Bronchial epithelial cell (primary cell): Measurements from ENCODE around the gene PCLO. TPM values are rescaled to one million over a fixed set of nuclear protein-coding genes. Genes with fewer than 3 reads are reported as not detected.

ENCODE experiments used
- DNase-seq: peaks from one replicate; pipeline ENCODE4 v3.0.0-alpha.2; 2010; ENCODE audit warnings: low read depth
- FAIRE-seq: peaks from 2 replicates; lab custom pipeline; 2011; peaks lifted over from hg19 to GRCh38; lab: Jason Lieb, UNC
- H3K27me3 ChIP-seq: 2 replicates; pipeline ENCODE4 v1.5.1; 2011; ENCODE audit warnings: low read length; ENCODE audit not compliant: control insufficient read depth, insufficient read depth
- H3K36me3 ChIP-seq: 2 replicates; pipeline ENCODE4 v1.5.1; 2011; ENCODE audit warnings: low read length; ENCODE audit not compliant: control insufficient read depth, insufficient read depth
- H3K4me3 ChIP-seq: 2 replicates; pipeline ENCODE4 v1.5.1; 2011; ENCODE audit warnings: mild to moderate bottlenecking, low read depth, low read length, control low read depth
- CTCF ChIP-seq: IDR thresholded peaks from 2 replicates; pipeline ENCODE4 v1.5.1; 2011; ENCODE audit warnings: mild to moderate bottlenecking, moderate library complexity, low read length, control low read depth, inconsistent platforms; ENCODE audit not compliant: insufficient read depth, severe bottlenecking
- total RNA-seq: library from RNA; depleted of rRNA; stranded (reverse); fragments of >200 nt; gene quantifications from 2 replicates; pipeline ENCODE4 v1.2.1, GENCODE V29; 2014

PCLO gene
- total RNA-seq, 1 donor from 2014 or later = 0.79 TPM

DNA sequence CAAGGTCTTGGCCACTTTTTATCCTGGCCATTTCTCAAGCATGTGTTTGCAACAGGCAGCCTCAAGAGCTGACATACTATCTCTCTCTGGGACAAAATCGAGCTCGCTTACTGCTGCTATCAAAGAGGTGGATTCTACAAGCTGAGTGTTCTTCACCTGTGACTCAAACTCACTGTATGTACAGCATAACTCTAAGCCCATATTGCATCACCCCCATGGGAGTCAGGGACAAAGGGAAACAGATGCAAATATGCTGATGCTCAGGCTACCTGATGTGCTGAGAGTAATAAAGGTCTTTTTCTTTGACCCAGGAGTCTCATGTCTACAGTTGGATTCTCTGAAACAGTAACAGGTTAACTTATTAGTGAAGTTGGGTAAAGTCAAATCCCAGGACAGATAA lies 45.2 kb downstream of the PCLO start:
- Histone ChIP-seq H3K4me3 (no peak overlapping the region), H3K27me3 (no peaks in the 10 kb centered on the region), H3K36me3 (no peaks in the 10 kb centered on the region)
- no peak for TF ChIP-seq CTCF
- DNase-seq (peak; percentile 37), FAIRE-seq (peak; percentile 28)

GRCh38 chr7:83111391-83111790 lies 51.3 kb downstream of the PCLO start:
- Histone ChIP-seq H3K27me3 (no peaks in the 10 kb centered on the region), H3K4me3 (no peak overlapping the region), H3K36me3 (no peaks in the 10 kb centered on the region)
- DNase-seq (no peak), FAIRE-seq (no peak)
- no peak for TF ChIP-seq CTCF

DNA sequence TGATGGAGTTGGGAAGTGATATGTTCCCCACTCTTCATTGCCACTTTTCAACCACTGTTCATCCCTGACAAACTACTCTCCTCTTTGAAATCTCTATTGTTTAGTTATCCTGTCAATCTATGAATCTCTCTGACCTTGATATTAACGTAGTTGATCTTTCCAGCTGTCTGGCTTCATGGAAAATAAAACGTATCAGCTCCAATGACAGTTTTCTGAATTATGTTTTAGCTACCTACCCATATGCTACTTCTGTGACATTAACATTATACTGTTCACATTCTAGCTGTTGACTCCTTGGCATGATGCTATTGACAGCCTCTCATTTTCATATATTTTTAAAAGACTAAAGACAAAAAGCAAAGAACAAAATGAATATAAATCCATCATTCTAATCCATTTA lies 53.3 kb downstream of the PCLO start:
- no peaks in the 10 kb centered on the region for H3K36me3 ChIP-seq
- DNase-seq (no peak), FAIRE-seq (no peak)
- H3K4me3 ChIP-seq = no peak overlapping the region
- TF ChIP-seq CTCF = no peak
- no peaks in the 10 kb centered on the region for H3K27me3 ChIP-seq

- no peak for TF ChIP-seq CTCF
- no peak overlapping the region for H3K4me3 ChIP-seq
Measured at GRCh38 chr7:83105948-83106347, 56.7 kb downstream of the PCLO start.

GRCh38 chr7:83105063-83105462 lies 57.6 kb downstream of the PCLO start:
- no peaks in the 10 kb centered on the region for H3K27me3 ChIP-seq
- FAIRE-seq (no peak), DNase-seq (no peak)
- H3K4me3 ChIP-seq = no peak overlapping the region
- no peak for TF ChIP-seq CTCF
- H3K36me3 ChIP-seq = no peaks in the 10 kb centered on the region

More at GRCh38 chr7:83105948-83106347, 56.7 kb downstream of the PCLO start:
- FAIRE-seq = no peak
- H3K27me3 ChIP-seq = no peaks in the 10 kb centered on the region
- no peaks in the 10 kb centered on the region for H3K36me3 ChIP-seq
- no peak for DNase-seq

DNA sequence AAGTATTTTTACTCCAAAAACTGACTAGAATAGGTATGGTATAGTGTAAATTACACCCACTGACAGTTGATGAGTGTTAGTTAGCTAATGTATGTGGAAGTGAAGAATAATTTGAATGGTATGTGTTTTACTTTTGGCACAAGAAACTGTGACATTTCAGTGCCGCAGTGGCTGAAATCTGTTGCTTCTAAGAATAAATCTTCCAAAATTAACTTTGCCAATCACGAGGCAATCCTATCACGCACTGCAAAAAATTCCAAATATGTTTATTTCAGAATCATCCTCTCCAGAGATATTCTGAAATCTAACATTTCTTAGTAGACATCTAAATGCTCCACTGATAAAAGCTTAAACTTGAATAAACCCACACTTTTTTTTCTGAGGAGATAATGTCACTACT lies 61.2 kb downstream of the PCLO start:
- no peak for TF ChIP-seq CTCF
- Histone ChIP-seq H3K4me3 (no peak overlapping the region), H3K27me3 (no peaks in the 10 kb centered on the region), H3K36me3 (no peaks in the 10 kb centered on the region)
- no peak for FAIRE-seq
- DNase-seq = no peak
